Neural progenitor cell (in vitro differentiated cells): Measurements from ENCODE around the gene ACKR4. TPM values are rescaled to one million over a fixed set of nuclear protein-coding genes. Genes with fewer than 3 reads are reported as not detected.

Experiments
- DNase-seq: peaks from one replicate; pipeline ENCODE4 v3.0.0-alpha.2; 2016; ENCODE audit warnings: low spot score
- H2AFZ ChIP-seq: fragments of 200-600 bp; sonication (generic); replicated peaks from 2 replicates; pipeline ENCODE4 v1.6.1; 2016; ENCODE audit warnings: antibody characterized with exemption
- H3F3A ChIP-seq: fragments of 200-600 bp; sonication (generic); 2 replicates; pipeline ENCODE4 v1.6.1; 2016; ENCODE audit warnings: antibody characterized with exemption, low read depth
- H3K27ac ChIP-seq: fragments of 200-600 bp; sonication (generic); 2 replicates; pipeline ENCODE4 v1.5.1; 2016; ENCODE audit warnings: mild to moderate bottlenecking
- H3K27me3 ChIP-seq: fragments of 200-600 bp; sonication (generic); 2 replicates; pipeline ENCODE4 v1.6.1; 2016; ENCODE audit warnings: mild to moderate bottlenecking, moderate library complexity
- H3K36me3 ChIP-seq: fragments of 200-600 bp; sonication (generic); 2 replicates; pipeline ENCODE4 v1.5.1; 2016
- H3K4me1 ChIP-seq: fragments of 200-600 bp; sonication (generic); 2 replicates; pipeline ENCODE4 v1.6.1; 2016; ENCODE audit warnings: mixed run types
- H3K4me2 ChIP-seq: fragments of 200-600 bp; sonication (generic); 2 replicates; pipeline ENCODE4 v1.6.1; 2016
- H3K4me3 ChIP-seq: fragments of 200-600 bp; sonication (generic); 2 replicates; pipeline ENCODE4 v1.5.1; 2016
- H3K79me2 ChIP-seq: fragments of 200-600 bp; sonication (generic); 2 replicates; pipeline ENCODE4 v1.6.1; 2016; ENCODE audit warnings: low read depth
- H3K9ac ChIP-seq: fragments of 200-600 bp; sonication (generic); 2 replicates; pipeline ENCODE4 v1.6.1; 2016
- H3K9me3 ChIP-seq: fragments of 200-600 bp; sonication (generic); 2 replicates; pipeline ENCODE4 v1.5.1; 2016; ENCODE audit warnings: low read depth
- H4K20me1 ChIP-seq: fragments of 200-600 bp; sonication (generic); 2 replicates; pipeline ENCODE4 v1.6.1; 2016; ENCODE audit warnings: low read depth
- H3K27ac Mint-ChIP-seq: 3 replicates; pipeline ENCODE4 v1.8.0; 2021; ENCODE audit warnings: mixed read lengths
- H3K27me3 Mint-ChIP-seq: 2 replicates; pipeline ENCODE4 v1.8.0; 2022; ENCODE audit warnings: low read depth, mild to moderate bottlenecking, inconsistent platforms, moderate library complexity, mixed read lengths; ENCODE audit not compliant: insufficient read depth
- H3K36me3 Mint-ChIP-seq: 3 replicates; pipeline ENCODE4 v1.8.0; 2021; ENCODE audit warnings: mixed read lengths
- H3K4me1 Mint-ChIP-seq: 3 replicates; pipeline ENCODE4 v1.8.0; 2021; ENCODE audit warnings: mixed read lengths
- H3K4me3 Mint-ChIP-seq: 3 replicates; pipeline ENCODE4 v1.8.0; 2021; ENCODE audit warnings: mild to moderate bottlenecking, moderate library complexity, mixed read lengths
- H3K9me3 Mint-ChIP-seq: 3 replicates; pipeline ENCODE4 v1.8.0; 2020; ENCODE audit warnings: mixed read lengths
- CTCF ChIP-seq: fragments of 200-600 bp; sonication (generic); IDR thresholded peaks from 2 replicates; pipeline ENCODE4 v1.5.1; 2017; ENCODE audit warnings: antibody characterized with exemption, mild to moderate bottlenecking
- EZH2 ChIP-seq: fragments of 200-600 bp; sonication (generic); IDR thresholded peaks from 2 replicates; pipeline ENCODE4 v1.6.1; 2017; ENCODE audit warnings: antibody characterized with exemption, mild to moderate bottlenecking, moderate library complexity
- EZH2phosphoT487 ChIP-seq: fragments of 200-600 bp; sonication (generic); IDR thresholded peaks from 2 replicates; pipeline ENCODE4 v1.6.1; 2017; ENCODE audit warnings: antibody characterized with exemption
- total RNA-seq: library from RNA; depleted of rRNA; stranded (reverse); fragments of >200 nt; gene quantifications from 2 replicates; pipeline ENCODE4 v1.2.3, GENCODE V29; 2015; ENCODE audit warnings: low replicate concordance

The ACKR4 gene
- total RNA-seq, 1 donor from 2014 or later: not detected

- no peaks in the 10 kb centered on the region for H3K4me1 Mint-ChIP-seq
Measured at GRCh38 chr3:132573797-132574211, 23.3 kb upstream of the ACKR4 start.

GRCh38 chr3:132587401-132587800, 9.7 kb upstream of the ACKR4 start:
- DNase-seq: no peak
- peaks cover 6% of the 10 kb centered on the region for H3K36me3 Mint-ChIP-seq

More at GRCh38 chr3:132573797-132574211, 23.3 kb upstream of the ACKR4 start:
- Histone ChIP-seq H3K27ac (no peak overlapping the region), H2AFZ (no peak overlapping the region), H3K79me2 (no peaks in the 10 kb centered on the region), H3K9me3 (no peaks in the 10 kb centered on the region), H3K4me1 (no peaks in the 10 kb centered on the region), H3K36me3 (no peaks in the 10 kb centered on the region), H3K9ac (no peak overlapping the region), H3K27me3 (no peaks in the 10 kb centered on the region), H3K4me3 (no peak overlapping the region), H4K20me1 (no peaks in the 10 kb centered on the region), H3K4me2 (no peak overlapping the region), H3F3A (no peaks in the 10 kb centered on the region)
- DNase-seq: no peak
- TF ChIP-seq EZH2 (no peak), EZH2phosphoT487 (no peak), CTCF (no peak)
- Mint-ChIP-seq H3K4me3 (no peak overlapping the region), H3K36me3 (peaks cover 24% of the 10 kb centered on the region), H3K27me3 (no peaks in the 10 kb centered on the region), H3K9me3 (peaks cover 3% of the 10 kb centered on the region), H3K27ac (no peak overlapping the region)

GRCh38 chr3:132592216-132592615, 4.9 kb upstream of the ACKR4 start:
- no peaks in the 10 kb centered on the region for H3K36me3 ChIP-seq
- H3K27me3 ChIP-seq: no peaks in the 10 kb centered on the region
- H3K4me2 ChIP-seq: no peak overlapping the region
- no peak for DNase-seq
- H2AFZ ChIP-seq: no peak overlapping the region
- H4K20me1 ChIP-seq: no peaks in the 10 kb centered on the region
- Mint-ChIP-seq H3K27me3 (peaks cover 2% of the 10 kb centered on the region), H3K9me3 (no peaks in the 10 kb centered on the region), H3K36me3 (peaks cover 2% of the 10 kb centered on the region), H3K4me1 (no peaks in the 10 kb centered on the region), H3K27ac (no peak overlapping the region), H3K4me3 (no peak overlapping the region)
- H3K79me2 ChIP-seq: no peaks in the 10 kb centered on the region
- TF ChIP-seq EZH2: no peak
- TF ChIP-seq EZH2phosphoT487: no peak
- no peak for TF ChIP-seq CTCF
- peaks cover 9% of the 10 kb centered on the region for H3K4me1 ChIP-seq
- H3K9ac ChIP-seq: no peak overlapping the region
- H3K9me3 ChIP-seq: no peaks in the 10 kb centered on the region
- no peak overlapping the region for H3K4me3 ChIP-seq
- peaks cover 16% of the 10 kb centered on the region for H3F3A ChIP-seq
- no peak overlapping the region for H3K27ac ChIP-seq

More at GRCh38 chr3:132587401-132587800, 9.7 kb upstream of the ACKR4 start:
- H3K9me3 ChIP-seq: no peaks in the 10 kb centered on the region
- Mint-ChIP-seq H3K4me1 (no peaks in the 10 kb centered on the region), H3K27me3 (peaks cover 2% of the 10 kb centered on the region), H3K9me3 (no peaks in the 10 kb centered on the region), H3K4me3 (no peak overlapping the region), H3K27ac (no peak overlapping the region)
- H3K27ac ChIP-seq: no peak overlapping the region
- no peak for TF ChIP-seq EZH2
- TF ChIP-seq EZH2phosphoT487: no peak
- TF ChIP-seq CTCF: no peak
- H3K4me3 ChIP-seq: no peak overlapping the region
- no peaks in the 10 kb centered on the region for H3K36me3 ChIP-seq
- H4K20me1 ChIP-seq: no peaks in the 10 kb centered on the region
- H3K9ac ChIP-seq: no peak overlapping the region
- H3K27me3 ChIP-seq: no peaks in the 10 kb centered on the region
- no peaks in the 10 kb centered on the region for H3K4me1 ChIP-seq
- H3K79me2 ChIP-seq: no peaks in the 10 kb centered on the region
- H3K4me2 ChIP-seq: no peak overlapping the region
- no peak overlapping the region for H2AFZ ChIP-seq
- H3F3A ChIP-seq: no peaks in the 10 kb centered on the region
